Vagina (tissue), 2 donors: Measurements from ENCODE around the gene SVEP1.

Experiments
- POLR2A ChIP-seq, 2 donors: fragments of 450-650 bp; IDR thresholded peaks; one replicate each; pipeline ENCODE4 v1.6.1; 2017; ENCODE audit warnings: antibody characterized with exemption in 2 of 2, mild to moderate bottlenecking in 2 of 2, moderate library complexity in 2 of 2
- POLR2AphosphoS5 ChIP-seq, 2 donors: sonication (generic); formaldehyde crosslinking; IDR thresholded peaks; one replicate each; pipeline ENCODE4 v1.9.0; 2017; ENCODE audit warnings: antibody characterized with exemption in 2 of 2, mild to moderate bottlenecking in 2 of 2, low read depth in 1 of 2; ENCODE audit not compliant: insufficient read depth in 1 of 2

- TF ChIP-seq POLR2AphosphoS5 (IDR thresholded peaks at IDR 0.05; ENCODE audit: insufficient read depth in 1 of 2, low read depth in 1 of 2), result no peak
- no peak for TF ChIP-seq POLR2A (IDR thresholded peaks at IDR 0.05)
Observed at GRCh38 chr9:110517483-110517882, 62.1 kb downstream of the SVEP1 start.
